T-helper 17 cell (primary cell): ENCODE measurements around the gene KRTAP3-1. TPM values are rescaled to one million over a fixed set of nuclear protein-coding genes. Genes with fewer than 3 reads are reported as not detected.
A peak's percentile ranks its signal among the peaks of the same experiment; 100 is the strongest.
"Not testable (repeated sequence)": the region's sequence is repeated elsewhere in the genome, so short reads cannot be mapped to it uniquely, and the experiment has no call there.

ENCODE experiments used
- ATAC-seq: fragments of 150-1000 bp; cut with Tn5 transposase; 2 replicates; pipeline ENCODE4 v1.10.0; 2021; ENCODE audit warnings: mild to moderate bottlenecking, moderate library complexity
- DNase-seq, 3 donors: peaks; one replicate each; pipeline versions ENCODE4 v3.0.0 to v3.0.0-alpha.2; 2020 to 2021
- H3K9me3 ChIP-seq: one replicate; pipeline ENCODE4 v1.7.0; 2013; ENCODE audit warnings: low read length, mild to moderate bottlenecking; ENCODE audit not compliant: control insufficient read depth, poor library complexity, severe bottlenecking
- H3K27ac Mint-ChIP-seq: one replicate; pipeline ENCODE4 v1.8.0; 2022; ENCODE audit warnings: mild to moderate bottlenecking, moderate library complexity, mixed read lengths
- H3K27me3 Mint-ChIP-seq: one replicate; pipeline ENCODE4 v1.8.0; 2022; ENCODE audit warnings: mixed read lengths
- H3K36me3 Mint-ChIP-seq: one replicate; pipeline ENCODE4 v1.8.0; 2022; ENCODE audit warnings: low read depth, mixed read lengths
- H3K4me1 Mint-ChIP-seq: one replicate; pipeline ENCODE4 v1.8.0; 2022; ENCODE audit warnings: mild to moderate bottlenecking, mixed read lengths
- H3K4me3 Mint-ChIP-seq: one replicate; pipeline ENCODE4 v1.8.0; 2022; ENCODE audit warnings: mild to moderate bottlenecking, moderate library complexity, mixed read lengths
- total RNA-seq, 4 donors: library from RNA in 2 of 4; stranded (reverse) in 2 of 4; gene quantifications; one replicate each; pipeline ENCODE4 v1.2.3 and lab custom pipeline; 2022 to 2026

KRTAP3-1 gene
- total RNA-seq: not detected
- 0 reads per million in 2 donors for total RNA-seq (lab: John Stamatoyannopoulos, UW)

DNA sequence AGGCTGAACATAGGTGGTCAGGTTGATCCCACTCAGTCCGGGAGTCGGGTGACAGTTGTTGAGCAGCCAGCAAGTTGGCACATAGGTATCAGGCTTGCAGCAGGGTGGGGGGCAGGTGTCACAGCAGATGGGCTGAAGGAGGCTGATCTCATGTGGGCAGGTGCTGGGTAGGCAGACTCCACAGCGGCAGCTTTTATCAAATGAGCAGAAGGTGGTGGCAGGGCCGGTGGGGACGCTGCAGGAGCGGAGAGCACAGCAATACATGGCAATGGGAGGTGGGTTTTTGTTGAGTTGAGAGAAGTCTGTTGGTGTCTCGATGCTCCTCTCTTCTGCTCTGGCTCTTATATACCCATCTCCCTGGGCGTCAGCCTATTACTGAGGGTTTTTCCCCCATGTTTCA lies at the start of gene KRTAP3-1:
Gene KRTAP3-1, minus strand, starts transcription at position 318 of the 400 bp plus-strand sequence. Its CDS starts 54 bp downstream, at position 264.
- Mint-ChIP-seq H3K36me3 (no peaks in the 10 kb centered on the region), H3K4me3 (no peak within 1 kb of the TSS), H3K27me3 (peaks cover 16% of the 10 kb centered on the region), H3K27ac (peak within 1 kb of the TSS; percentile 61), H3K4me1 (no peaks in the 10 kb centered on the region)
- ATAC-seq: no peak
- no peak for DNase-seq
- no peaks in the 10 kb centered on the region for H3K9me3 ChIP-seq

DNA sequence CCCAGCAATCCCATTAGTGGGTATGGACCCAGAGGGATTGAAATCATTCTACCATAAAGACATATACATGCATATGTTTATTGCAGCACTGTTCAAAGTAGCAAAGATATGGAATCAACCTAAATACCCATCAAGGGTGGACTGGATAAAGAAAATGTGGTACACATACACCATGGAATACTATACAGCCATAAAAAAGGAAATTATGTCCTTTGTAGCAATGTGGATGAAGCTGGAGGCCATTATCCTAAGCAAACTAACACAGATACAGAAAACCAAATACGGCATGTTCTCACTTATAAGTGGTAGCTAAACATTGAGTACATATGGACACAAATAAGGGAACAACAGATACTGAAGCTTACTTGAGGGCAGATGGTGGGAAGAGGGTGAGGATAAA lies 48.6 kb upstream of the KRTAP3-1 start:
- Mint-ChIP-seq H3K4me1 (peaks cover 4% of the 10 kb centered on the region), H3K36me3 (peaks cover 3% of the 10 kb centered on the region), H3K27ac (no peak overlapping the region), H3K27me3 (peaks cover 42% of the 10 kb centered on the region), H3K4me3 (no peak overlapping the region)
- no peaks in the 10 kb centered on the region for H3K9me3 ChIP-seq
- DNase-seq: no peak
- ATAC-seq: no peak

DNA sequence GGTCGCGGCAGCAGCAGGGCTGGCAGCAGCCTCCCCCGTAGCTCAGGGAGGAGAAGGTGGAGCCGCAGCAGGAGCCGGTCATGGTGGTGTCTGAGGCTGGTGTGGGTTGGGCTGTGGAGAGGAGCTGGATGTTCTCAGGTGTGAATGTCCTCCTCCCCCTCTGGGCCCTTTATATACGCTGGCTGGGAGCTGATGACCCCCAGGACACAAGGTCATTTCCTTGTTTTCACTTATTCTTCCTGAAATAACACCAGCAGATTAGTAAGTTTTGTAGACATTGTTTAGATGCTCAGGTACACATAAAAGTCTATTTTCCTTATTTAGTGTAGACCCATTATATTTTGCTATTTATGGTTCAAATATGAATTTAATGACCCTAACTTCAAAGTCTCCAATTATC lies 46.2 kb upstream of the KRTAP3-1 start, which contains the start of gene KRTAP2-2:
Gene KRTAP2-2, minus strand, starts transcription at position 101 of the 400 bp plus-strand sequence. Its CDS starts 19 bp downstream, at position 82.
- DNase-seq, H3K27ac Mint-ChIP-seq, ATAC-seq, H3K4me1 Mint-ChIP-seq, H3K36me3 Mint-ChIP-seq, H3K9me3 ChIP-seq, H3K4me3 Mint-ChIP-seq: not testable (repeated sequence)
- H3K27me3 Mint-ChIP-seq: peaks cover 32% of the 10 kb centered on the region

DNA sequence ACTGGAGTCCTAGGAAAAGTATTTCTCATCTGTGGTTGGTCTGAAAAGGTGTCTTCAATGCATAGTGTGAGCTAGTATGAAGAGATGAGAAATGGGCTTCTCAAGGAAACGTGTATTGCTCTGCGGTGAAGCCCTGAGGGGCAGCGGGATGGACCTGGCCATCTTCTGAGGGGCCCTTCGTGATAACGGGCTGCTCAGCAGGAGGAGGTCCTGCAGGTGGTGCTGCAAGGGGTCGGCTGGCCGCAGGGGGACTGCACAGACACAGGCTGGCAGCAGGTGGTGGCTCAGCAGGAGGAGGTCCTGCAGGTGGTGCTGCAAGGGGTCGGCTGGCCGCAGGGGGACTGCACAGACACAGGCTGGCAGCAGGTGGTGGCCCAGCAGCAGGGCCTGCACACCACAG lies 45.6 kb upstream of the KRTAP3-1 start:
- H3K36me3 Mint-ChIP-seq, H3K4me1 Mint-ChIP-seq, H3K27ac Mint-ChIP-seq, DNase-seq, H3K9me3 ChIP-seq, ATAC-seq, H3K4me3 Mint-ChIP-seq: not testable (repeated sequence)
- H3K27me3 Mint-ChIP-seq: peaks cover 34% of the 10 kb centered on the region

DNA sequence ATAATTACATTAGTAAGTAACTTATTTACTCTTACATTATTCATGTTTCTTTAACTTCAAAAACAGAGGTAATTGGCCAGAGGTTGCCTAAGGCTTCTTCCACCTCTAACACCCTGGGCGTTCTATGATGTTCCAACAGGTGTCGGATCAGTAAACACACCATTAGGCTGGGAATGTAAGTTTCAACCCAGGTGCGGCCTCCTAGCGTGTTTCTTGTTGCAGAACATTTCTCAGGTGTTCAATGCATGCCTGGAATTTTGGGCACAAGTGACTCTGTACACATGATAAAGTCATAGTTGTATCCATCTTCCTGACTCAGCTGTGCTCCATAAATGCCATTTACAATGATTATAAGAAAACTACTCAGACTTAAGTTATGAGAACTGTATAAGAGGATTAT lies 45.1 kb upstream of the KRTAP3-1 start:
- Mint-ChIP-seq H3K27me3 (peaks cover 31% of the 10 kb centered on the region), H3K4me3 (no peak overlapping the region), H3K36me3 (no peaks in the 10 kb centered on the region), H3K4me1 (no peaks in the 10 kb centered on the region), H3K27ac (no peak overlapping the region)
- DNase-seq: no peak
- no peak for ATAC-seq
- H3K9me3 ChIP-seq: no peaks in the 10 kb centered on the region

DNA sequence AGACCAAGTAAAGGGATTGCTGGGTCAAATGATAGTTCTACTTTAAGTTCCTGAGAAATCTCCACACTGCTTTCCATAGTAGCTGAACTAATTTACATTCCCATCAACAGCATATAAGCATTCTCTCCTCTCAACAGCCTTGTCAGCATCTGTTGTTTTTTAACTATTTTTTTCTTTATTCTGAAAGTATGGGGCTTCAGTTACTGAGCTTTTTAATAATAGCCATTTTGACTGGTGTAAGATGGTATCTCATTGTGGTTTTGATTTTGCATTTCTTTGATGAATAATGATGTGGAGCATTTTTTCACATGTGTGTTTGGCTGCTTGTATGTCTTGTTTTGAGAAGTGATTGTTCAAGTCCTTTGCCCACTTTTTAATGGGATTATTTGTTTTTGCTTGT lies 43.6 kb upstream of the KRTAP3-1 start:
- no peaks in the 10 kb centered on the region for H3K4me1 Mint-ChIP-seq
- H3K27me3 Mint-ChIP-seq: peaks cover 38% of the 10 kb centered on the region
- H3K27ac Mint-ChIP-seq: no peak overlapping the region
- no peak for ATAC-seq
- no peaks in the 10 kb centered on the region for H3K9me3 ChIP-seq
- no peak overlapping the region for H3K4me3 Mint-ChIP-seq
- DNase-seq: no peak
- no peaks in the 10 kb centered on the region for H3K36me3 Mint-ChIP-seq

DNA sequence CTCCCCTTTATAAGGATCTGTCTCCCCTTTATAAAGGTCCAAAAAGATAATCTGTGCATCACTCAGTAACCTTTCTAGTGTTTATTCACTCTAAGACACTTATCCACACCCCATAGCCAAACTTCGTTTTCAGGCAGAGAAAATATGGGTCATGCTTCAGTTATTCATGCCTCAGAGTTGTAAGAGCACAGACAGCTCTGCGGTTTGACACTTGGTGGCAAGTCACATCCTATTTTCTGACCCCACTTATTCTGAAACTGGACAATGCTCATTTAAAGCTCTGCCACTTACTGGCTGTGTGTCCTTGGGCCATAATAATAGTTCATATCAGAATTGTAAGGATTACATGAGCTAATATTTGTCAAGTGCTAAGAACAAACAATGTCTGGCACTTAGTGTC lies 40.2 kb upstream of the KRTAP3-1 start:
- no peaks in the 10 kb centered on the region for H3K9me3 ChIP-seq
- DNase-seq (no peak), ATAC-seq (no peak)
- no peak overlapping the region for H3K4me3 Mint-ChIP-seq
- H3K27me3 Mint-ChIP-seq: peaks cover 48% of the 10 kb centered on the region
- no peaks in the 10 kb centered on the region for H3K4me1 Mint-ChIP-seq
- no peak overlapping the region for H3K27ac Mint-ChIP-seq
- H3K36me3 Mint-ChIP-seq: no peaks in the 10 kb centered on the region

DNA sequence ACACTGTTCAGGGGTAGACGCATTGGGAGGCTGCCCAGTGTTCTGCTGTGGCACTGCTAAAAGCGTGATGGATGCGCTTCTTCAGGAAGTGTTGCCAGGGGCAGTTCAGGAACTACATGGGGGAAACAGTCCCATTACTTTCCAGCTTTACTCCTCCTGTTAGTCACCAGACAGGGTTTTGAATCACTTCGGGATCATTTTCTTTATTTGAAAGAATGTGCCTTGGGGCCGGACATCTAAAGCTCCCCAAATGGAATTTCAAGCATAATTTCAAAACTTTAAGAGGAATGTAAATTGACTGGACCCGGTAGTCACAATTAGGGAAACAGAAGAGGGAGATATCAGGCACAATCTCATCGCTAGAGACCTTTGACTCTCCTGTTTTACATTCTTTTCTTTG lies 39.5 kb upstream of the KRTAP3-1 start:
- H3K36me3 Mint-ChIP-seq: no peaks in the 10 kb centered on the region
- H3K27me3 Mint-ChIP-seq: peaks cover 48% of the 10 kb centered on the region
- no peaks in the 10 kb centered on the region for H3K4me1 Mint-ChIP-seq
- no peak overlapping the region for H3K4me3 Mint-ChIP-seq
- no peaks in the 10 kb centered on the region for H3K9me3 ChIP-seq
- no peak overlapping the region for H3K27ac Mint-ChIP-seq
- DNase-seq (no peak), ATAC-seq (no peak)

DNA sequence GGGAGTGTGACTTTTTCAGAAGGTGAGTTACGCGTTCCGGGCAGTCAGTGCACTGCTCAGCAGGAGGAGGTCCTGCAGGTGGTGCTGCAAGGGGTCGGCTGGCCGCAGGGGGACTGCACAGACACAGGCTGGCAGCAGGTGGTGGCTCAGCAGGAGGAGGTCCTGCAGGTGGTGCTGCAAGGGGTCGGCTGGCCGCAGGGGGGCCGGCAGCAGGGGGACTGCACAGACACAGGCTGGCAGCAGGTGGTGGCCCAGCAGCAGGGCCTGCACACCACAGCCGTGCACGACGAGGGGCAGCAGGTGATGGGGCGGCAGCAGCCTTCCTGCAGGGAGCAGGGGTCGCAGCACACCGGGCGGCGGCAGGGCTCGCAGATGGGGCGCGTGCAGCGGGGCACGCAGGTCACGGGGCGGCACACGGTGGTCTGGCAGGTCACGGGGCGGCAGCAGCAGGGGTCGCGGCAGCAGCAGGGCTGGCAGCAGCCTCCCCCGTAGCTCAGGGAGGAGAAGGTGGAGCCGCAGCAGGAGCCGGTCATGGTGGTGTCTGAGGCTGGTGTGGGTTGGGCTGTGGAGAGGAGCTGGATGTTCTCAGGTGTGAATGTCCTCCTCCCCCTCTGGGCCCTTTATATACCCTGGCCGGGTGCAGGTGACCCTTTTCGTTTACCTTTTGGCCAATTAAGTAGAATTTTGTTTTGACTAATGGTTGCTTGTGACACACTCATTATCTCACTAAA lies 38.0 kb upstream of the KRTAP3-1 start, which contains the start of gene KRTAP2-1:
Gene KRTAP2-1, minus strand, starts transcription at position 582 of the 731 bp plus-strand sequence. Its CDS starts 49 bp downstream, at position 533.
- not testable (repeated sequence) for H3K4me3 Mint-ChIP-seq, H3K36me3 Mint-ChIP-seq, H3K27ac Mint-ChIP-seq, H3K9me3 ChIP-seq, DNase-seq, H3K4me1 Mint-ChIP-seq, ATAC-seq
- H3K27me3 Mint-ChIP-seq: peaks cover 43% of the 10 kb centered on the region

DNA sequence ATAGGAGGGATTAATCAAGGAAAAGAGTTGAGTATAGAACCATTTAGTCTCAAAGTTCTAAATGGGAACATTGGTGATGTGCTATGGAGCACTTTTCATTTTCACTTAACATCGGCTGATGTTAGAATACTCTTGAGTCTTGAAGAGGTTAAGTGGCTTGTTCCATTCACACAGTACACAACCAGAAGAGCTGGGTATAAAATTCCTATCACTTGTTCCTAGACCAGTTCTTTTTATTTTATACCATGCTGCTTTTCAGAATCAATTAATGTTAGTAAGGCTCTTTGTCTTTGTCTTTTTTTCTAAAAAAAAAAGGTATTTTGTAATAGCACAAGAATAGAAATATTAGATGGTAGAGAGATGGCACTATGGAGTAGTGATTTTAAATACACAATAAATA lies 34.0 kb upstream of the KRTAP3-1 start:
- H3K9me3 ChIP-seq: no peaks in the 10 kb centered on the region
- H3K27me3 Mint-ChIP-seq: peaks cover 32% of the 10 kb centered on the region
- H3K27ac Mint-ChIP-seq: no peak overlapping the region
- no peak overlapping the region for H3K4me3 Mint-ChIP-seq
- DNase-seq (no peak), ATAC-seq (no peak)
- H3K4me1 Mint-ChIP-seq: no peaks in the 10 kb centered on the region
- peaks cover 2% of the 10 kb centered on the region for H3K36me3 Mint-ChIP-seq

DNA sequence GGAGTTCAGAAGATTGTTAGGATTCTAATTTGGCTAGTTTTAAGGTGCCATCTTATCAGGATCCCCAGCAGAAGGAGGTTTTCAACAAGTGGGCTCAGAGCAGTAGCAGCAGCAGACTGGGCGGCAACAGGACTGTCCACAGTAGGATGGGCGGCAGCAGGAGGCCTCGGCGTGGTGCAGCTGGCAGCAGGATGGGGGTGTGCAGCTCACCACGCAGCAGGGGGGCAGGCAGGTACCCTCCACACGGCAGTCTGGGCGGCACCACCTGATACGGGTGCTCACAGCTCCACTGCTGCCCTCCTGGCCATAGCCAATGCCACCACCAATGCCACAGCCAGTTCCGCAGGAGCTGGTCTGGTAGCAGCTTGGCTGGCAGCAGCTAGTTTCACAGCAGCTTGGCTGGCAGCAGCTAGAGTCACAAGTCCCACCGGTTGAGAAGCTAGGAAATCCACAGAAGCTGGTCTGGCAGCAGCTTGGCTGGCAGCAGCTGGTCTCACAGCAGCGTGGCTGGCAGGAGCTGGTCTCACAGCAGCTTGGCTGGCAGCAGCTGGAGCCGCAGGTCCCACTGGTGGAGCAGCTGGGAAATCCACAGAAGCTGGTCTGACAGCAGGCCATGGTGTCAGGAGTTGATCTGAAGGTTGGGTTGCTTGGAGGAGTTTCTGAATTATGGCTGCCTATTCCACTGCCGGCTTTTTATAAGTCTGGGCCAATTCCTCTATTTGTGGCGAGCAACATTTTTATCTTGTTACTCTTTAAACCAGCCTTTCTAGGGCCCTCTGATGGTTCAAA lies 32.0 kb upstream of the KRTAP3-1 start, which contains the start of gene KRTAP1-1:
Gene KRTAP1-1, minus strand, starts transcription at position 668 of the 789 bp plus-strand sequence. Its CDS starts 53 bp downstream, at position 615.
- H3K9me3 ChIP-seq, ATAC-seq, H3K4me3 Mint-ChIP-seq, H3K4me1 Mint-ChIP-seq, H3K27ac Mint-ChIP-seq, DNase-seq, H3K36me3 Mint-ChIP-seq: not testable (repeated sequence)
- peaks cover 27% of the 10 kb centered on the region for H3K27me3 Mint-ChIP-seq

DNA sequence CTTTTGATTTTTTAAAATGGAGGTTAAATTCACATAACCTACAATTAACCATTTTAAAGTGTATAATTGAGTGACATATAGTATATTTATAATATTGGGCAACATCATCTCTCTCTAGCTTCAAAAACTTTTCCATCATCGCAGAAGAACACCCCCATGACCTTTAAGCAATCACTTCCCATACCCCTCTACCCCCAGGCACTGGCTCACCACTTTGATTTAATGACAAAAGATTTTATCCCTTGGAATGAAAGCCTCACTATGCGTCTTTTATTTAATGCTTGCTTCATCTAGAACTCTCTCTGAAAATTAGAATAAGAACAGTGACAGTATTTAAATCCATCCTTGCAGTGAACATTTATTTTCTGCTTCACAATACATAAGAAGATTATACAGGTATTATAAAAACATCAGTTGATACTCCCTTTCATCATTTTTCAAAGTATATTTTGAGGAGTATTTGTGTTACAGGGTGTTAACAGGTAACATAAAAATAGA lies 29.0 kb upstream of the KRTAP3-1 start:
- ATAC-seq (no peak), DNase-seq (no peak)
- Mint-ChIP-seq H3K27ac (no peak overlapping the region), H3K36me3 (peaks cover 2% of the 10 kb centered on the region), H3K27me3 (peaks cover 41% of the 10 kb centered on the region), H3K4me1 (no peaks in the 10 kb centered on the region), H3K4me3 (no peak overlapping the region)
- H3K9me3 ChIP-seq: no peaks in the 10 kb centered on the region

DNA sequence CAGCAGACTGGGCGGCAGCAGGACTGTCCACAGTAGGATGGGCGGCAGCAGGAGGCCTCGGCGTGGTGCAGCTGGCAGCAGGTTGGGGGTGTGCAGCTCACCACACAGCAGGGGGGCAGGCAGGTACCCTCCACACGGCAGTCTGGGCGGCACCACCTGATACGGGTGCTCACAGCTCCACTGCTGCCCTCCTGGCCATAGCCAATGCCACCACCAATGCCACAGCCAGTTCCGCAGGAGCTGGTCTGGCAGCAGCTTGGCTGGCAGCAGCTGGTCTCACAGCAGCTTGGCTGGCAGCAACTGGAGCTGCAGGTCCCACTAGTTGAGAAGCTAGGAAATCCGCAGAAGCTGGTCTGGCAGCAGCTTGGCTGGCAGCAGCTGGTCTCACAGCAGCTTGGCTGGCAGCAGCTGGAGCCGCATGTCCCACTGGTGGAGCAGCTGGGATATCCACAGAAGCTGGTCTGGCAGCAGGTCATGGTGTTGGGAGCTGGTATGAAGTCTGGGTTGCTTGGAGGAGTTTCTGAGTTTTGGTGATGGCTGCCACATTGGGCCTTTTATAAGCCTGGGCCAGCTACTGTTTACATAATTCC lies 25.5 kb upstream of the KRTAP3-1 start, which contains the start of gene KRTAP1-3:
Gene KRTAP1-3, minus strand, starts transcription at position 529 of the 590 bp plus-strand sequence. Its CDS starts 53 bp downstream, at position 476.
- not testable (repeated sequence) for DNase-seq, H3K27ac Mint-ChIP-seq, ATAC-seq, H3K36me3 Mint-ChIP-seq, H3K4me1 Mint-ChIP-seq, H3K9me3 ChIP-seq, H3K4me3 Mint-ChIP-seq
- peaks cover 52% of the 10 kb centered on the region for H3K27me3 Mint-ChIP-seq
